T-helper 1 cell treated with Interleukin-12 subunit alpha and Interleukin-12 subunit beta and Interleukin-4 antibody, amounts not matched to agents 30 μg/mL and 1 μg/mL, for 36 hours (primary cell): ENCODE measurements around the gene UTF1.
A peak's percentile ranks its signal among the peaks of the same experiment; 100 is the strongest.

ENCODE experiments used
- H3K27ac Mint-ChIP-seq: one replicate; pipeline ENCODE4 v1.8.0; 2021; ENCODE audit warnings: mild to moderate bottlenecking, mixed read lengths
- H3K27me3 Mint-ChIP-seq: one replicate; pipeline ENCODE4 v1.8.0; 2021; ENCODE audit warnings: low read depth, mixed read lengths
- H3K36me3 Mint-ChIP-seq: one replicate; pipeline ENCODE4 v1.8.0; 2021; ENCODE audit warnings: low read depth, mixed read lengths
- H3K4me1 Mint-ChIP-seq: one replicate; pipeline ENCODE4 v1.8.0; 2021; ENCODE audit warnings: low read depth, mixed read lengths
- H3K4me3 Mint-ChIP-seq: one replicate; pipeline ENCODE4 v1.8.0; 2021; ENCODE audit warnings: mild to moderate bottlenecking, moderate library complexity, mixed read lengths
- H3K9me3 Mint-ChIP-seq: one replicate; pipeline ENCODE4 v1.8.0; 2021; ENCODE audit warnings: mixed read lengths

Gene UTF1

DNA sequence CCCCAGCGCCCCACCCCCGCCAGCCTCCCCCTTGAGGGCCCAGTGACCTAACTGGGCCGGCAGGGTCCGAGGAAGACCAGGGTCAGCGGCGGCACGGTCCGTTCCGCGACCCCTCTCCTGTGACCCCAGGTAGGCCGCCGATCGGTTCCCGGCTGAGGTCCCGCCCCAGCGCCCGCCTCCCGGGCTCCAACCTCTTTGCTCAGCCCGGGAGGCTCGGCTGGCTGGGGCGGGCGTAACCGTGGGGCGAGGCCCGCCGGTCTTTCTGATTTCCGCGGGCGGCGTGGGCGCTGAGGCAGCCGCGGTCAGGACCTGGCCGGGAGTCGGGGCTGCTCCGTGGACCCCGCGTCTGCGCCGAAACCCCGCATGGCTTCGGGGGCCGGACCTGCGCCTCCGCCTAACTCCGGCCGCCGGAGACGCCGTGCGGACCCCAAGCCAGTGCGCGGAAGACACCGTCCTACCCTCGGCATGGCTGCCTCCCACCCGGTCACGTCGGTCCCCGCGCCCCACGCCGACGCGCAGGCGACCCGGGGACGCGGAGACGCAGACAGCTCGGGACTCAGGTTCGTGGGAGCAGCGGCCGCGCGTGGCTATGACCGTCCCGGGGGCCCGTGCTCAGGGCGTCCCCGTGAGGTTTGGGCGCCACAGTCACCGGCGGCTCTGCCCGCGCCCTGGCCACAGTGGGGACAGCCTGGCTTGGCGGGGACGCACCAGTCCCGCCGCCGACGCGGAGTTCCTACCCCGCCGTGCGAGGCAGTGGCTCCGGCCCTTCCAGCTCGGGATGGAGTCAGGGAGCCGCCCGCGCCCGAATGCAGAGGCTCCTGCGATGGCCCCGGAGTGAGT lies 6.6 kb downstream of the UTF1 start:
- Mint-ChIP-seq H3K36me3 (no peaks in the 10 kb centered on the region), H3K4me1 (peaks cover 8% of the 10 kb centered on the region), H3K4me3 (no peak overlapping the region), H3K27me3 (peaks cover 71% of the 10 kb centered on the region), H3K9me3 (no peaks in the 10 kb centered on the region), H3K27ac (no peak overlapping the region)

DNA sequence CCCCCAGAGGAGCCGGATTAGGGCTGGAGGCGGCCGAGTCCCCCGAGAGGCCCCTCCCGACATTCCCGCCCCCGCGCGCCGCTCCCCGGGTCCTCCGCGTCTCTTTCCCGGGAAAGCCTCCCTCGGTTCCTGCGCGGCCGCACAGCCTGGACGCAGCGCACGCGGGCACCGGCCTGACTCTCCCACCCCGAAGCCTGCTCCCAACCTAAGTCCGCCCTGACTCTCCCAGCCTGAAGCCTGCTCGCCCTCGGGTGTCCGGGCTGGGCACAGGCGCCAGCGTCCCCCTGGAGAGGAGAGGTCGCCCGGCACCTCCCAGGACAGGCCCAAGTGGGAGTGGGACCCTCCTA lies 7.2 kb downstream of the UTF1 start:
- no peak overlapping the region for H3K27ac Mint-ChIP-seq
- H3K36me3 Mint-ChIP-seq = no peaks in the 10 kb centered on the region
- H3K4me3 Mint-ChIP-seq = no peak overlapping the region
- H3K27me3 Mint-ChIP-seq = peaks cover 69% of the 10 kb centered on the region
- H3K4me1 Mint-ChIP-seq = peaks cover 11% of the 10 kb centered on the region
- no peaks in the 10 kb centered on the region for H3K9me3 Mint-ChIP-seq

DNA sequence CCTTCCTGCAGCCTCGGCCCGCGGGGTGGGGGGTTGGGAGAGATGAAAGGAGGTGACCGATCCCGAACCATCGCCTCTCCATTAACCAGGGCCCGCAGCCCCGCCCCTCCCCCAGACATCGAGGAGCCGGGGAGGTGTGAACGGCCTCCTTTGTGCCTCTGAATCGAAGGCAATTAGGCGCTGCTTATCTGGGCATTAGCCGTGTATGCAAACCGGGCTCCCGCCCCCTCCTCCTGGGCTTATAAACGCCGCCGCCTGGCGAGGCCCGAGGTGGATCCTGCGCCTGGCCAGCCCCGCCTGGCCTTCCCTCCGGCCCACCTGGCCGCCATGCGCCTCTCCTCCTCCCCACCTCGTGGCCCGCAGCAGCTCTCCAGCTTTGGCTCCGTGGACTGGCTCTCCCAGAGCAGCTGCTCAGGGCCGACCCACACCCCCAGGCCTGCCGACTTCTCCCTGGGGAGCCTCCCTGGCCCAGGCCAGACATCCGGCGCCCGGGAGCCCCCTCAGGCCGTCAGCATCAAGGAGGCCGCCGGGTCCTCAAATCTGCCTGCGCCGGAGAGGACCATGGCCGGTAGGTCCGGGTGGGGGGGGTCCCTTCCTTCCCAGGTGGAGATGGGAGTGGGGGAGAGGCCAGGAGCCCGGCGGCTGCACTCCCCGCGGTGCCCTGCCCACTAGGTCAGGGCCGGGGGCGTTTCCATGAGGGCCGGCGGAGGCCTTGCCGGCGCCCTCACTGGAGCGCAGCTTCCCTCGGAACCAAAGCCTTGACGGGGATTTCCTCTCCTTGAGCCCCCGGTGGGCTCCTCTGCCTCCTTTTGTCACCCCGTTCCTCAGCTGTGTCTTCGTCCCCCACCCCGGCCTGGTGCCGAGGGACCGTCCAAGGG lies 7.8 kb downstream of the UTF1 start, which contains the start of gene VENTX:
Gene VENTX (plus strand): TSS at position 268 of the 878 bp plus-strand sequence. CDS start 60 bp downstream, at position 328.
- Mint-ChIP-seq H3K27me3 (peaks cover 66% of the 10 kb centered on the region), H3K27ac (no peak within 1 kb of the TSS), H3K36me3 (no peaks in the 10 kb centered on the region), H3K4me3 (no peak within 1 kb of the TSS), H3K4me1 (peaks cover 11% of the 10 kb centered on the region), H3K9me3 (no peaks in the 10 kb centered on the region)

DNA sequence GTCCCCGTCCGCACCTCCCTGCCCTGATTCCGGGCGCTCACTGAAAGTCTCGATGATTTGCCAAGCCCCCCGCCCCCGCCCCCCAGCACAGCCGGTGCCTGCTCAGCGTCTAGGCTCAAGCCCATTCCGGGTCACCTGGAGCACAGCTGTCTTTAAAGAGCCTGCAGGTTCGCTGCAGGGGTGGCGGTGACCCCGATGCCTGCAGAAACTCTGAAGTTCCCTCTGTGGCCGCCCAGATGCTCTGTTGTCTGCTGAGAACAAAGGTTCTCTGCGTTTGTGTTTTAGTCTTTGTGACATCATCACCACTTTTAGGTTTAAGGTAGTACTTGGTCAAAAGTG lies 8.4 kb downstream of the UTF1 start:
- no peak overlapping the region for H3K27ac Mint-ChIP-seq
- no peaks in the 10 kb centered on the region for H3K9me3 Mint-ChIP-seq
- H3K4me3 Mint-ChIP-seq = no peak overlapping the region
- no peaks in the 10 kb centered on the region for H3K36me3 Mint-ChIP-seq
- H3K4me1 Mint-ChIP-seq = peaks cover 11% of the 10 kb centered on the region
- peaks cover 64% of the 10 kb centered on the region for H3K27me3 Mint-ChIP-seq

DNA sequence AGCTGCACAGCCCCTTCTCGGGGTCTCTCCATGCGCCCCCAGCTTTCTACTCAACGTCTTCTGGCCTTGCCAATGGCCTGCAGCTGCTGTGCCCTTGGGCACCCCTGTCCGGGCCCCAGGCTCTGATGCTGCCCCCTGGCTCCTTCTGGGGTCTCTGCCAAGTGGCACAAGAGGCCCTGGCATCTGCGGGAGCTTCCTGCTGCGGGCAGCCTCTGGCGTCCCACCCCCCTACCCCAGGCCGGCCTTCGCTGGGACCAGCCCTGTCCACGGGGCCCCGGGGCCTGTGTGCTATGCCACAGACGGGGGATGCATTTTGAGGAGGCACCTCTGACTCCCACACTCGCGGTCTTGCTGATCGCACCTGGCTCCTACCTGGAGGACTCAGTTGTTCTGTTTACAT lies 10.0 kb downstream of the UTF1 start:
- Mint-ChIP-seq H3K27ac (no peak overlapping the region), H3K4me1 (peaks cover 11% of the 10 kb centered on the region), H3K27me3 (peaks cover 51% of the 10 kb centered on the region), H3K4me3 (no peak overlapping the region), H3K9me3 (no peaks in the 10 kb centered on the region), H3K36me3 (no peaks in the 10 kb centered on the region)

DNA sequence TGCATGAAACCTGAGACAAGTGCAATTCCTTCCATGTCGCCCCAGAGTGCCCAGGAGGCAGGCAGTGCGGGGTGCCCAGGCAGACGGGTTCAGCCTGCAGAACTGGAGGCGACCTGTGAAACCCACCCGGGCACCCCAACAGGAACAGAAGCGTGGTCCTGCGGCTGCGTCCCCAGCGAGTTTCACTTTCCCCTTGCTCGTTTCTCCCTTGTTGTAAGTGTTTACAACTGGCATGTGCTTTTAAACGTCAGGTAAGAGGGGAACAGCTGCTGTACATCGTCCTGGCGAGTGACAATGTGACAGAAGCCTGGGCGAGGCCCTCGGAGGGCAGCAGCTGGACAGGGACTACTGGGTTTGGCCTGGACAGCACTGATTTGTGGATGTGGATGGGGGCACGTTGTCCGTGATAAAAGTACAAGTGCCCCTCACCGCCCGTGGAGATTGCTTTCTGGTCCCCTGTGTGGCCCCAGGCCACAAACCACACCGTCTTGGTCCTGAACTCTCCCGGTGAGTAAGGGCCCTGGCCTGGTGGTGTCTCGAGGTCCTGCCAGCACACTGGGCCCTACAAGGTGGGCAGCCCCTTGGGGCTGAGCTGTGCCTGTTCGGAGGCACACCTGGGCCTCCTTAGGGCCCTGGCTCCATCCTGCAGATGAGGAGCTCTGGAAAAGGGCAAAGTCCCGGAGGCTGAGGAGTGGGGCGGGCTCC lies 11.6 kb downstream of the UTF1 start:
- H3K27me3 Mint-ChIP-seq = peaks cover 44% of the 10 kb centered on the region
- H3K4me3 Mint-ChIP-seq = peak overlapping the region; percentile 66
- H3K4me1 Mint-ChIP-seq = peaks cover 11% of the 10 kb centered on the region
- H3K36me3 Mint-ChIP-seq = no peaks in the 10 kb centered on the region
- H3K9me3 Mint-ChIP-seq = no peaks in the 10 kb centered on the region
- H3K27ac Mint-ChIP-seq = no peak overlapping the region

DNA sequence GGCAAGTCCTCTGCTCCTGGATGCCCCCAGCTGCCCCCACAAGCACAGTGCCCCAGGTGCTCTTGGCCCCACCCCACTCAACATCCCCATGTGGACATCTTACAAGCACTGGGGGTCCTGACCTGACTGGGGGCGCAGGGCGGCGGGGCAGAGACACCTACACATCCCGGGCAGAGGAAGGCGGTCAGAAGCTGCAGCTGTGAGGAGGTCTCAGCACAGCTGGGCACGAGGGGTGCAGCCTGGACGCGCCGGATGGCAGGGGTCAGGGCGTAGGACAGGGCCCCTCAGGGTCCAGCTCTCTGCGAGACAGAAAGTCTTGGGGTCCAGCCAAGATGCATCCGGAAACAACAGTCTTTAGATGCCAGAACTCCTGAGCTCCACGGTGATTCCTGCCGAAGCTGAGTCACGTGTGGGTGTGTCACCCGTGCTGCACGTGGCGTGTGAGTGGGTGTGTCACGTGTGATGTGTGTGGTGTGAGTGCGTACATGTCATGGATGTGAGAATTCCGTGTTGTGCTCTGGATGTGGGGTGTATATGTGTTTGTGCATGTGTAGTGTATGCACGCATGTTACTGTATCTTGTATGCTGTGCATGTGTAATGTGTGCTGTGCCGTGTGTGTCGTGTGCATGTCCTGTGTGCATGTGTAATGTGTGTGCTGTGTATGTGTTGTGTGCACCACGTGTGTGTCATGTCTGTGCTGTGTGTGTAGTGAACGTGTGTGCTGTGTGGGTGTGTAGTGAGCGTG lies 12.8 kb downstream of the UTF1 start:
- Mint-ChIP-seq H3K4me1 (peaks cover 14% of the 10 kb centered on the region), H3K9me3 (no peaks in the 10 kb centered on the region), H3K27ac (no peak overlapping the region), H3K36me3 (no peaks in the 10 kb centered on the region), H3K4me3 (peak overlapping the region; percentile 37), H3K27me3 (peaks cover 41% of the 10 kb centered on the region)

DNA sequence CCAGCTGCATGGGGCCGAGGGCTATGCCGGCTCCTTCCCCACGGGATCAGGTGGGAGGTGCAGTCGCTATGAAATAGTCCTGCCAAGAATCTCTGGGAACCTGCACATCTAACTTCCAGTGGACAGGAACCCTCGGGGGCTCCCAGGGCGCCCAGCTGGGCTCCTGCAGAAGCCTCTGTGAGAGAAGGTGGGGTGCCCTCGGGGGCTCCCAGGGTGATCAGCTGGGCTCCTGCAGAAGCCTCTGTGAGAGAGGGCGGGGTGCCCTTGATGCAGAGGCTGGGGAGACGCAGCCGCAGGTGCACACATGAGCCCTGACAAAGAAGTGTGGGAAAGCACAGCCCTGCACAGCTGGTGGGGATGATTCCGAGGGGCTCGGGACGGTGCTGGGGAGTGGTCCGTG lies 13.6 kb downstream of the UTF1 start:
- H3K4me3 Mint-ChIP-seq = no peak overlapping the region

DNA sequence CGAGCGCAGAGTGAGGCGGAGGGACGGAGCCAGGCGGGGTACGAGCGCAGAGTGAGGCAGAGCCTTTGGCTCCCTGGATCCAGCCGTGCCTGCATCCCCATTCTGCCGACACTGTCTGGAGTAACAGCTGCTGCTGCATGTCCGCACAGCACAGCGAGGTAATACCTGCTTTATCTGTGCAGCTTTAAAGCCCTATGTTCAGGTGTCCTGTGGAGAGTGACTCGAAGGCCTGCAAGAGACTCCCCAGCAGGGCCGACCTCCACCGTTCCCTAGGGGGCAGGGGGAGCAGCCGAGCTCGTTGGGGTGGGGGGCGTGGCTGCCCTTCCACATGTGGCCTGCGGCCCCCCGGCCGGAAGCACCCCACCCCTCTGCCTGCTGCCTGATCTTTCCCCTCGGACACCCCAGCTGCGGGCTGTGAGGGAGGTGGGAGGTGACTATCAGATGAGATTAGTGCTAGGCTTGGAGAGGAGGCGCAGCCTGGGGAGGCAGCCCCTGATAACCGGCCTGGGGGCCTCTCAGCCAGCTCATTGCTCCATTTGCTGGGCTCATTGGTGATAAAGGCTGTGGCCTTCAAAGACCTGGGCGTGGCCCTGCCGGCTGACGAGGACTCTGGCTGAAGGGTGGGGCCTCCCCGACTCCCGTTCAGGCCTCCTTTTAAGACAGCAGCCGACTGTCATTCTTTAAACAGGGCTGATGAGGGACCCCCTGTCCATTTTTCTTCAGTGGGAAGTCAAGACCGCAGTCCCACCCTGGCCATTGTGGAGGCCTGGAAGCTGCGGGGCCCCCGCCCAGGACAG lies 15.6 kb downstream of the UTF1 start:
- Mint-ChIP-seq H3K27me3 (peaks cover 21% of the 10 kb centered on the region), H3K4me3 (no peak overlapping the region), H3K9me3 (no peaks in the 10 kb centered on the region), H3K4me1 (peaks cover 14% of the 10 kb centered on the region), H3K36me3 (no peaks in the 10 kb centered on the region), H3K27ac (no peak overlapping the region)

More for the DNA sequence above, 13.6 kb downstream of the UTF1 start:
- Mint-ChIP-seq H3K27ac (no peak overlapping the region), H3K36me3 (no peaks in the 10 kb centered on the region), H3K4me1 (peaks cover 14% of the 10 kb centered on the region), H3K9me3 (no peaks in the 10 kb centered on the region), H3K27me3 (peaks cover 37% of the 10 kb centered on the region)

DNA sequence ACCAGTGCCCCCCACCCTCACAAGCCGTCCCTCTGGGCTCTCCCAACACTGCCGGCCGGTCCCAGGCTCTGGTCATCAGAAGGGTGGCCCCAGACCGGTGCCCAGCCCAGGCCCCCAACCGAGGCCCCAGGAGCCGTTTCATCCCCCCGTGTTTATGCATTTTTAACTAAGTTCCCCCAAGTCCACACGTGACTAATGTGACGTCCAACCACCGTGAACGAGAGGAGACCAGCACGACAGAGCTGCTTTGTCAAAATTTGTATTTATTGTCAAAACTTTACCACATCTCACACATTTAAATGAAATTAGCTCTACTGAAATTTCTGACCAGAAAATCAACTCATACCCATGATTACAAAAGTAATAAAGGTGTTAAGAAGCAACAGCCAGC lies 16.2 kb downstream of the UTF1 start:
- no peaks in the 10 kb centered on the region for H3K9me3 Mint-ChIP-seq
- H3K27me3 Mint-ChIP-seq = peaks cover 15% of the 10 kb centered on the region
- H3K36me3 Mint-ChIP-seq = no peaks in the 10 kb centered on the region

DNA sequence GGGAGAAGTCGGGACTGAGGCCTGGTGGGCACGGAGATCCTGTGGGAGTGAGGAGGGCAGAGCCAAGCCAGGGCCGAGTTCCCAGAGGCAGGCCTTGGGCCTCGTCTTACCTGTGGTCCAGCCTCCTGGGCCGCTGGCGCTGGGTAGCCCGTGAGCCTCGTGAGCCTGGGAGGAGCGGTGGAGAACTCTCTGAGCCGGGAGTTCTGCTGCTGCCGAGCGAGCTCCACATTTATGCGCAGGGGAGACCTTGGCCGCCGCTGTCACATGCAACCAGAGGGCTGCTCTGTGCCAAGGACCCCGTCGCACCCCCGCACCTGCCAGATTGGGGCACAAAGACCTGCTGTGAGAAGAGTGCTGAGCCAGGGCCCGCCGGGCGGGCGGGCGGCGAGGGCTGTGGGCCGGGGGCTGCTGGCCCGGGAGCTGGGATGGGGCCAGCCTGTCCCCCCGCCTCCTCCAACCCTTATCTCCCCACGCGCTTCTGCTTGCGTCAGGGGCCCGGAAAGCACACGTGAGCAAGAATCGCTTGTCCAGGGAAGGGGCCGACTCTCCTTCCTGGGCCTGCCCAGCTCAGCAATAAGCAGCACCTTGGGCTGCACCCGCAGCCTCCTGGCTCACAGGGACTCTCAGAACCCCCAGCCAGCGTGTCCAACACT lies 17.8 kb downstream of the UTF1 start:
- no peaks in the 10 kb centered on the region for H3K36me3 Mint-ChIP-seq
- peaks cover 3% of the 10 kb centered on the region for H3K4me1 Mint-ChIP-seq
- no peaks in the 10 kb centered on the region for H3K9me3 Mint-ChIP-seq
- no peak overlapping the region for H3K4me3 Mint-ChIP-seq
- H3K27ac Mint-ChIP-seq = no peak overlapping the region
- H3K27me3 Mint-ChIP-seq = peaks cover 4% of the 10 kb centered on the region

More for the DNA sequence above, 16.2 kb downstream of the UTF1 start:
- no peak overlapping the region for H3K27ac Mint-ChIP-seq
- H3K4me3 Mint-ChIP-seq = no peak overlapping the region
- H3K4me1 Mint-ChIP-seq = peaks cover 10% of the 10 kb centered on the region

DNA sequence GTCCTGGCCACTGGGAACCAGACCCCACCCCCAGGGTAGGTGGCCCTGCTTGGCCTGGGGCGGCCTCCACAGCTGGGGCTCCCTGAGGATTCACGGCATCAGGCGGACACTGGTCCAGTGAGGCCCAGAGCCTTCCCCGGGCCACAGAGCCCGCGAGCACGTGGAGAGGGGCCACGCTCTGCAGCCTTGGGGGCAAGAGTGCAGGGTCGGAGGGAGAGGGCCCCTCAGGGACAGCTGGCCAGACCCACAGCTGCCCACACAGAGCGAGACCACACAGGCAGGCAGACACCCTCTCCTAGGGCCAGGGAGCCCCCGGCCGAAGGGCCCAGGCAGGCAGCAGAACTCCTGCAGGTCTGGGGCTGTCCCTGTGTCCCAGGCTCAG lies 18.3 kb downstream of the UTF1 start:
- no peak overlapping the region for H3K27ac Mint-ChIP-seq
- no peaks in the 10 kb centered on the region for H3K36me3 Mint-ChIP-seq
- peaks cover 3% of the 10 kb centered on the region for H3K4me1 Mint-ChIP-seq
- H3K9me3 Mint-ChIP-seq = no peaks in the 10 kb centered on the region
- no peaks in the 10 kb centered on the region for H3K27me3 Mint-ChIP-seq
- H3K4me3 Mint-ChIP-seq = no peak overlapping the region

DNA sequence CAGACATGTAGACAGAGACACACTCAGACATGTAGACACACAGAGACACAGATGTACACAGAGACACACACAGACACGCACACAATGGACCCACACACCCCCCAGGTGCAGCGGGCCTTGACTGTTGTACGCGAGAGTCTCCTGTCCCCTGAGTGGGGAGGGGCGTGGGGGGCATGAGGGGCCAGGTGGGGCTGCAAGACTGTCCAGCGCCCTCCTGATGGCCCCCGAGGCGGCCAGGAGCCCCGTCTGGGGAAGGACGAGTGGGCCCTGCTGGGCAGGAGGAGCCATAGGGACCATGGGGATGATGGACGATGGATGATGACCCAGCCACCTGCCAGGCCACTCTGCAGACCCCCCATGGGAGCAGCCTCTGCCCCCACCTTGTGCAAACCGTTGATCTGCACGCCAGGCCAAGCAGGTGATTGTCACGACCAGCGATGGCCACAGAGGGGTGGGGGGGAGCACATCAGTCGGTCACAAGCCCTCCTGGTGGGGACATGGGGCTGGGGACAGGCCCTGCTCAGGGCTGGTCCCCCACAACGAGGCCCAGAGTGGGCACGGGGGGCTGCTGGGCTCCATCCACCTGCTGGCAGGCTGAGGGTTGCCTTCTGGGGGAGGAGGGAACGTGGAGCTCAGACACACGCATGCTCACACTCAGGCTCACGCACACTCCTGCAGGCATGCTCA lies 19.2 kb downstream of the UTF1 start:
- Mint-ChIP-seq H3K27me3 (no peaks in the 10 kb centered on the region), H3K4me1 (peaks cover 3% of the 10 kb centered on the region), H3K27ac (no peak overlapping the region), H3K9me3 (no peaks in the 10 kb centered on the region), H3K36me3 (no peaks in the 10 kb centered on the region), H3K4me3 (no peak overlapping the region)
